H9 (cell line): ENCODE data around the gene RAD23B. TPM values are rescaled to one million over a fixed set of nuclear protein-coding genes. Genes with fewer than 3 reads are reported as not detected.

ENCODE experiments used
- DNase-seq: peaks from one replicate; pipeline ENCODE4 v3.0.0-alpha.2; 2017
- H2AFZ ChIP-seq: one replicate; pipeline ENCODE4 v1.6.1; 2013; ENCODE audit warnings: mild to moderate bottlenecking, low read length, control low read depth, moderate library complexity
- H2AK5ac ChIP-seq: 2 replicates; pipeline ENCODE4 v1.6.1; 2013; ENCODE audit warnings: low read length, control low read depth, mixed read lengths; ENCODE audit not compliant: insufficient read length
- H2BK120ac ChIP-seq: one replicate; pipeline ENCODE4 v1.6.1; 2013; ENCODE audit warnings: low read depth, mild to moderate bottlenecking, low read length, control low read depth, inconsistent platforms; ENCODE audit not compliant: poor library complexity, severe bottlenecking
- H2BK12ac ChIP-seq: 2 replicates; pipeline ENCODE4 v1.6.1; 2013; ENCODE audit warnings: low read length, control low read depth, mixed read lengths, low read depth; ENCODE audit not compliant: insufficient read length
- H2BK15ac ChIP-seq: 2 replicates; pipeline ENCODE4 v1.6.1; 2013; ENCODE audit warnings: low read depth, low read length, control low read depth
- H2BK20ac ChIP-seq: one replicate; pipeline ENCODE4 v1.6.1; 2013; ENCODE audit warnings: low read depth, mild to moderate bottlenecking, low read length, control low read depth, inconsistent platforms; ENCODE audit not compliant: poor library complexity, severe bottlenecking
- H2BK5ac ChIP-seq: 2 replicates; pipeline ENCODE4 v1.6.1; 2013; ENCODE audit warnings: low read length, control low read depth, mixed read lengths; ENCODE audit not compliant: insufficient read length
- H3K14ac ChIP-seq: 2 replicates; pipeline ENCODE4 v1.6.1; 2013; ENCODE audit warnings: low read length, control low read depth; ENCODE audit not compliant: insufficient read depth
- H3K18ac ChIP-seq: 2 replicates; pipeline ENCODE4 v1.6.1; 2013; ENCODE audit warnings: low read depth, mild to moderate bottlenecking, mixed read lengths, low read length, control low read depth; ENCODE audit not compliant: insufficient read length
- H3K23ac ChIP-seq: 2 replicates; pipeline ENCODE4 v1.6.1; 2013; ENCODE audit warnings: low read length, control low read depth, mixed read lengths, low read depth; ENCODE audit not compliant: insufficient read length
- H3K23me2 ChIP-seq: 2 replicates; pipeline ENCODE4 v1.6.1; 2013; ENCODE audit warnings: low read depth, mild to moderate bottlenecking, mixed read lengths, low read length, control low read depth; ENCODE audit not compliant: insufficient read length, poor library complexity, severe bottlenecking
- H3K27ac ChIP-seq: 2 replicates; pipeline ENCODE4 v1.5.1; 2013; ENCODE audit warnings: low read length, control low read depth, mixed read lengths, low read depth; ENCODE audit not compliant: insufficient read length
- H3K27me3 ChIP-seq: 2 replicates; pipeline ENCODE4 v1.6.1; 2013; ENCODE audit warnings: low read length, control low read depth, inconsistent platforms; ENCODE audit not compliant: insufficient read depth
- H3K4ac ChIP-seq: 2 replicates; pipeline ENCODE4 v1.6.1; 2013; ENCODE audit warnings: low read depth, mild to moderate bottlenecking, control low read depth, inconsistent platforms, low read length, moderate library complexity
- H3K4me1 ChIP-seq: 2 replicates; pipeline ENCODE4 v1.6.1; 2013; ENCODE audit warnings: low read length, control low read depth, inconsistent platforms; ENCODE audit not compliant: insufficient read depth
- H3K4me2 ChIP-seq: 2 replicates; pipeline ENCODE4 v1.6.1; 2013; ENCODE audit warnings: low read length, control low read depth, mixed read lengths; ENCODE audit not compliant: insufficient read length, insufficient read depth
- H3K56ac ChIP-seq: 2 replicates; pipeline ENCODE4 v1.6.1; 2013; ENCODE audit warnings: low read depth, mild to moderate bottlenecking, mixed read lengths, low read length, control low read depth; ENCODE audit not compliant: insufficient read length
- H3K79me1 ChIP-seq: 2 replicates; pipeline ENCODE4 v1.6.1; 2013; ENCODE audit warnings: low read depth, mild to moderate bottlenecking, moderate library complexity, low read length, control low read depth, inconsistent platforms; ENCODE audit not compliant: insufficient read depth, poor library complexity, severe bottlenecking
- H3K79me2 ChIP-seq: 2 replicates; pipeline ENCODE4 v1.6.1; 2013; ENCODE audit warnings: low read length, control low read depth, inconsistent platforms; ENCODE audit not compliant: insufficient read depth
- H3K9ac ChIP-seq: 2 replicates; pipeline ENCODE4 v1.6.1; 2013; ENCODE audit warnings: low read length, control low read depth, mixed read lengths; ENCODE audit not compliant: insufficient read length; ENCODE audit errors: extremely low read depth
- H3K9me3 ChIP-seq: one replicate; pipeline ENCODE4 v1.6.1; 2013; ENCODE audit warnings: low read depth, low read length, inconsistent platforms; ENCODE audit not compliant: control insufficient read depth
- H3T11ph ChIP-seq: one replicate; pipeline ENCODE4 v1.6.1; 2013; ENCODE audit warnings: mild to moderate bottlenecking, low read length, control low read depth, inconsistent platforms
- H4K20me1 ChIP-seq: one replicate; pipeline ENCODE4 v1.6.1; 2013; ENCODE audit not compliant: control insufficient read depth, insufficient read length, insufficient read depth
- H4K5ac ChIP-seq: 2 replicates; pipeline ENCODE4 v1.6.1; 2013; ENCODE audit warnings: low read depth, mild to moderate bottlenecking, mixed read lengths, low read length, control low read depth; ENCODE audit not compliant: insufficient read length
- H4K8ac ChIP-seq: replicated peaks from 2 replicates; pipeline ENCODE4 v1.6.1; 2013; ENCODE audit warnings: low read length, control low read depth, mixed read lengths, low read depth; ENCODE audit not compliant: insufficient read length
- H4K91ac ChIP-seq: 2 replicates; pipeline ENCODE4 v1.6.1; 2013; ENCODE audit warnings: low read depth, mild to moderate bottlenecking, moderate library complexity, mixed read lengths, low read length, control low read depth; ENCODE audit not compliant: insufficient read length
- H3K27ac Mint-ChIP-seq, 3 experiments: 2 replicates in 2 of 3; 3 replicates in 1 of 3; pipeline ENCODE4 v1.8.0; 2020 to 2021; ENCODE audit warnings: mixed read lengths in 3 of 3, mild to moderate bottlenecking in 1 of 3, moderate library complexity in 1 of 3
- H3K27me3 Mint-ChIP-seq: 2 replicates; pipeline ENCODE4 v1.8.0; 2021; ENCODE audit warnings: low read depth, mild to moderate bottlenecking, moderate library complexity, mixed read lengths
- H3K36me3 Mint-ChIP-seq, 3 experiments: 2 replicates in 2 of 3; 3 replicates in 1 of 3; pipeline ENCODE4 v1.8.0; 2020 to 2021; ENCODE audit warnings: low read depth in 3 of 3, mixed read lengths in 3 of 3; ENCODE audit not compliant: insufficient read depth in 1 of 3
- H3K4me1 Mint-ChIP-seq, 2 experiments: 2 replicates each; pipeline ENCODE4 v1.8.0; 2020; ENCODE audit warnings: mixed read lengths in 2 of 2
- H3K4me3 Mint-ChIP-seq, 2 experiments: 2 replicates in 1 of 2; 3 replicates in 1 of 2; pipeline ENCODE4 v1.8.0; 2020 to 2021; ENCODE audit warnings: mild to moderate bottlenecking in 2 of 2, mixed read lengths in 2 of 2, moderate library complexity in 1 of 2
- H3K9me3 Mint-ChIP-seq, 2 experiments: 2 replicates in 1 of 2; 3 replicates in 1 of 2; pipeline ENCODE4 v1.8.0; 2020; ENCODE audit warnings: mild to moderate bottlenecking in 2 of 2, mixed read lengths in 2 of 2, moderate library complexity in 1 of 2
- CTCF ChIP-seq: fragments of 200-600 bp; sonication (generic); conservative IDR thresholded peaks from 3 replicates; pipeline ENCODE4 v1.8.0; 2021; ENCODE audit warnings: antibody characterized with exemption, mild to moderate bottlenecking
- WGBS: extraction: QIAGEN DNeasy Blood & Tissue Kit; methylation state at CpG from one replicate; pipeline ENCODE4 v1.1.7; 2013; ENCODE audit warnings: missing lambda C conversion rate, low lambda C conversion rate, mixed read lengths; ENCODE audit not compliant: insufficient read length; ENCODE audit errors: extremely low coverage; 5-methylcytosine and 5-hydroxymethylcytosine counted together
- total RNA-seq: library from RNA; stranded (reverse); gene quantifications from 2 replicates; pipeline ENCODE4 v1.2.1, GENCODE V29; 2021

RAD23B gene
- total RNA-seq, 1 experiment from 2014 or later: 154 TPM

GRCh38 chr9:107316795-107317661, 33.9 kb downstream of the RAD23B start:
- Histone ChIP-seq H3K9ac (no peak overlapping the region), H2AFZ (no peak overlapping the region), H3K23me2 (no peaks in the 10 kb centered on the region), H3K79me2 (peaks cover 11% of the 10 kb centered on the region; the same call in 1 of the 2 replicates), H2BK15ac (no peak overlapping the region), H3T11ph (no peak overlapping the region), H3K9me3 (no peaks in the 10 kb centered on the region), H2AK5ac (no peak overlapping the region), H4K91ac (no peak overlapping the region), H3K4me2 (no peak overlapping the region), H4K20me1 (no peaks in the 10 kb centered on the region), H4K5ac (no peak overlapping the region), H2BK12ac (no peak overlapping the region), H3K4me1 (peaks cover 3% of the 10 kb centered on the region; the same call in 1 of the 2 replicates), H4K8ac (no peak overlapping the region), H3K27ac (no peak overlapping the region), H3K79me1 (peaks cover 15% of the 10 kb centered on the region), H3K14ac (no peak overlapping the region), H3K18ac (no peak overlapping the region), H2BK120ac (no peak overlapping the region), H3K56ac (no peak overlapping the region), H3K23ac (no peak overlapping the region), H3K4ac (no peak overlapping the region), H2BK5ac (no peak overlapping the region), H2BK20ac (no peak overlapping the region), H3K27me3 (no peaks in the 10 kb centered on the region)
- peaks cover 30 to 75% (median 64%) of the 10 kb centered on the region in 3 experiments; a peak in 6 of 7 replicates for H3K36me3 Mint-ChIP-seq
- H3K4me3 Mint-ChIP-seq: no peak overlapping the region
- no peak for DNase-seq
- H3K27me3 Mint-ChIP-seq: no peaks in the 10 kb centered on the region
- H3K4me1 Mint-ChIP-seq: peaks cover 13 to 15% of the 10 kb centered on the region in 2 experiments
- H3K9me3 Mint-ChIP-seq: no peaks in the 10 kb centered on the region
- WGBS: no CpG with 5 or more reads among the region's 5 CpGs
- H3K27ac Mint-ChIP-seq: peak overlapping the region; percentile 20 to 81 (median 61)
- TF ChIP-seq CTCF: no peak
